DND-41 (cell line): ENCODE results near the gene ADGRD2.

Experiments
- CTCF ChIP-seq: IDR thresholded peaks from 2 replicates; pipeline ENCODE4 v1.5.1; 2012; ENCODE audit warnings: borderline replicate concordance, low read length, moderate library complexity, mild to moderate bottlenecking; ENCODE audit not compliant: poor library complexity, severe bottlenecking; ENCODE audit errors: extremely low read depth
- EZH2 ChIP-seq: IDR thresholded peaks from 3 replicates; pipeline ENCODE4 v1.6.1; 2012; ENCODE audit warnings: borderline replicate concordance, low read depth, mild to moderate bottlenecking, moderate library complexity, low read length, inconsistent platforms; ENCODE audit not compliant: severe bottlenecking

- TF ChIP-seq CTCF (no peak), EZH2 (no peak)
Observed at GRCh38 chr9:124462739-124463138, 12.5 kb downstream of the ADGRD2 start.
